Left ventricle myocardium inferior (tissue), 1 donor: ENCODE data around the gene FKBP5. TPM values are rescaled to one million over a fixed set of nuclear protein-coding genes. Genes with fewer than 3 reads are reported as not detected.

Experiments used
- DNase-seq: peaks from one replicate; pipeline ENCODE4 v3.0.0-alpha.2; 2020
- H3K27ac ChIP-seq: fragments of 200-600 bp; replicated peaks from 2 replicates; pipeline ENCODE4 v1.8.0; 2021
- H3K27me3 ChIP-seq: fragments of 200-600 bp; 2 replicates; pipeline ENCODE4 v1.8.0; 2021; ENCODE audit warnings: low read depth
- H3K36me3 ChIP-seq: fragments of 200-600 bp; 2 replicates; pipeline ENCODE4 v1.8.0; 2021
- H3K4me1 ChIP-seq: fragments of 200-600 bp; 2 replicates; pipeline ENCODE4 v1.8.0; 2021
- H3K4me3 ChIP-seq: fragments of 200-600 bp; 2 replicates; pipeline ENCODE4 v1.8.0; 2021; ENCODE audit warnings: mild to moderate bottlenecking, moderate library complexity
- H3K9me3 ChIP-seq: fragments of 200-600 bp; replicated peaks from 2 replicates; pipeline ENCODE4 v1.8.0; 2021
- intact Hi-C: fragments of 100-400 bp; cut with micrococcal nuclease; formaldehyde crosslinking; loops from one replicate; pipeline ENCODE4 v1.11.0; 2022
- total RNA-seq: library from RNA; stranded (reverse); fragmentation: NEBNext Ultra II Directional; extraction: Animal tissue kit (Norgen Biotek cat#: 25700); gene quantifications from one replicate; pipeline ENCODE4 v1.2.1, GENCODE V29; 2021
- TF ChIP-seq, protein P1 (sequence below): fragments of 200-600 bp; IDR thresholded peaks from 2 replicates; pipeline ENCODE4 v1.8.0; 2021; ENCODE audit warnings: antibody characterized with exemption, mild to moderate bottlenecking, borderline replicate concordance
- donor health status: DM: no; HTN: yes; CAD: no; lungs with severe emphysema.

FKBP5 gene
- total RNA-seq, 1 donor from 2014 or later: 101 TPM

- peaks cover 37% of the 10 kb centered on the region for H3K4me1 ChIP-seq
- H3K36me3 ChIP-seq: peaks cover 44% of the 10 kb centered on the region
- no peaks in the 10 kb centered on the region for H3K9me3 ChIP-seq
- no peak overlapping the region for H3K4me3 ChIP-seq
- no peak for DNase-seq
- TF ChIP-seq, protein P1, sequence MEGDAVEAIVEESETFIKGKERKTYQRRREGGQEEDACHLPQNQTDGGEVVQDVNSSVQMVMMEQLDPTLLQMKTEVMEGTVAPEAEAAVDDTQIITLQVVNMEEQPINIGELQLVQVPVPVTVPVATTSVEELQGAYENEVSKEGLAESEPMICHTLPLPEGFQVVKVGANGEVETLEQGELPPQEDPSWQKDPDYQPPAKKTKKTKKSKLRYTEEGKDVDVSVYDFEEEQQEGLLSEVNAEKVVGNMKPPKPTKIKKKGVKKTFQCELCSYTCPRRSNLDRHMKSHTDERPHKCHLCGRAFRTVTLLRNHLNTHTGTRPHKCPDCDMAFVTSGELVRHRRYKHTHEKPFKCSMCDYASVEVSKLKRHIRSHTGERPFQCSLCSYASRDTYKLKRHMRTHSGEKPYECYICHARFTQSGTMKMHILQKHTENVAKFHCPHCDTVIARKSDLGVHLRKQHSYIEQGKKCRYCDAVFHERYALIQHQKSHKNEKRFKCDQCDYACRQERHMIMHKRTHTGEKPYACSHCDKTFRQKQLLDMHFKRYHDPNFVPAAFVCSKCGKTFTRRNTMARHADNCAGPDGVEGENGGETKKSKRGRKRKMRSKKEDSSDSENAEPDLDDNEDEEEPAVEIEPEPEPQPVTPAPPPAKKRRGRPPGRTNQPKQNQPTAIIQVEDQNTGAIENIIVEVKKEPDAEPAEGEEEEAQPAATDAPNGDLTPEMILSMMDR: no peak
- H3K27me3 ChIP-seq: no peaks in the 10 kb centered on the region
- intact Hi-C loops: no loop called here
- no peak overlapping the region for H3K27ac ChIP-seq
Measured at GRCh38 chr6:35605600-35605999, 83.1 kb downstream of the FKBP5 start.

- no peak for DNase-seq
- H3K27me3 ChIP-seq: no peaks in the 10 kb centered on the region
- TF ChIP-seq, protein P1: no peak
- H3K4me1 ChIP-seq: peaks cover 57% of the 10 kb centered on the region
- peak overlapping the region; percentile 97 for H3K27ac ChIP-seq
- H3K4me3 ChIP-seq: peak overlapping the region; percentile 48
- intact Hi-C loops: no loop called here
- H3K9me3 ChIP-seq: no peaks in the 10 kb centered on the region
- H3K36me3 ChIP-seq: peaks cover 27% of the 10 kb centered on the region
Measured at GRCh38 chr6:35603326-35604202, 85.2 kb downstream of the FKBP5 start.

DNA sequence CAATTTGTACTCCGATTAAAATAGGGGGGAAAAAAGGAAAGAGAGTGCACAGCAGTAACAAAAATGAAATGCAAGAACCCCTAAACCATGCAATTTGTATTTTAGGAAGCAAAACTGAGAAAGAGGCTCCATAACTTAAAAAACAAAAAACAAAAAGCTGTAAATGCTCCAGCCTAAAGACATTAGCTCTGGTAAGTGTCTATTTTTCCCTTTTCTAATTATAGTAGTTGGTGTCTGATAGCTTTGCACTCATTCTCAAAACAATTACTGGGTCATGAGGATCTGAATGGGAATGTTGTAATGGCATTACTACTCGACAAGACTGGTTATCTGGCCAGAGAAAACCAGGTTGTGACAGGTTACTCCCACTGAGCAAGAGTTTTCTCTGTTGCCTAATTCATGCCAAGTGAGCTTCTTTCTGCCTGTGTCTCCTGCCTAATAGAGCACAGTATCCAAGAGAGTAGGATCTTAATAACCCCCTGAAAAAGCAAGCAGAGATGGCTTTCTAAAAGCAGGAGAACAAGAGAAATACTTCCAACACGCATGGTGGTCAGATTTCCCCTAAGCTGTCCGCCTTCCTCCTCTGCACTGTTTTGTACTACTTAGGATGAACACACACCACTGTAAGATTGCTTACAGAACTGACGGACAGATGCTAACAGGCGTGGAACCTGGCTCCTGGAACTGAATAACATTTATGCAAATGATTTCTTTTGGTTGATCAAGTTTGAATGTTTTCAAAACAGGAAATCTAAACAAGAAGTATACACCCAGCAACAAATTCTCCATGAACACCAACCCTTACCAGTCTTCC, 86.4 kb downstream of the FKBP5 start:
- Histone ChIP-seq H3K36me3 (peaks cover 16% of the 10 kb centered on the region), H3K27me3 (no peaks in the 10 kb centered on the region), H3K4me3 (peak overlapping the region; percentile 48), H3K27ac (peak overlapping the region; percentile 97), H3K9me3 (no peaks in the 10 kb centered on the region), H3K4me1 (peaks cover 67% of the 10 kb centered on the region)
- TF ChIP-seq, protein P1: no peak
- intact Hi-C loops: no loop called here
- no peak for DNase-seq

GRCh38 chr6:35601331-35602132, 87.2 kb downstream of the FKBP5 start:
- Histone ChIP-seq H3K36me3 (peaks cover 18% of the 10 kb centered on the region), H3K27me3 (no peaks in the 10 kb centered on the region), H3K27ac (peak overlapping the region; percentile 97), H3K4me3 (peak overlapping the region; percentile 48), H3K4me1 (peaks cover 75% of the 10 kb centered on the region), H3K9me3 (no peaks in the 10 kb centered on the region)
- no peak for DNase-seq
- TF ChIP-seq, protein P1: no peak
- intact Hi-C loops: no loop called here

DNA sequence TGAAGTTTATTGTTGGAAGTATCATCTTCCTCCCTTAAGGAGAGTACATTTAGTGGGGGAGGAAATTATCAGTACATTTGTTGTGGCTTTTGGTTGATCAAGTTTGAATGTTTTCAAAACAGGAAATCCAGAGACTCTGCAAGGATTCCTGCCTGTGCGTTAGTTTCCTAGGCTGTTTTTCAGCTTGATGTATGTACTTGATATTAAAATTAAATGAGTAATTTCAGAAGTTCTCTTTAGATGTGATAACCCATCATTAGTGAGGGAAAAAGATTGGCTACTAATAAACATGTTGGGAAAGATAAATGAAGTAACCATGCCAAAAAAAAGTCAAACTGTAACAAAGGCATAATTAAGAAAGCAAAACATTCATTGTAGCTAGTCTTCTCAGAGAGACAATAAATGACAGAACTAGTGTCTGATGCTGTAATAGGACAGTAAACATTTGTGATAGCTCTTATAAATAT, 88.0 kb downstream of the FKBP5 start:
- no peak for DNase-seq
- Histone ChIP-seq H3K9me3 (no peaks in the 10 kb centered on the region), H3K36me3 (peaks cover 25% of the 10 kb centered on the region), H3K27me3 (no peaks in the 10 kb centered on the region), H3K4me3 (peak overlapping the region; percentile 48), H3K27ac (peak overlapping the region; percentile 97), H3K4me1 (peaks cover 83% of the 10 kb centered on the region)
- intact Hi-C loops: no loop called here
- TF ChIP-seq, protein P1: no peak
